Endothelial cell of umbilical vein (primary cell): ENCODE measurements around the gene TMPRSS11E. TPM values are rescaled to one million over a fixed set of nuclear protein-coding genes. Genes with fewer than 3 reads are reported as not detected.
"Not testable (repeated sequence)": the region's sequence is repeated elsewhere in the genome, so short reads cannot be mapped to it uniquely, and the experiment has no call there.

ENCODE experiments used
- BruUV-seq: library from RNA; stranded (reverse); fragments of 400-500 nt; replicated peaks from 2 replicates; lab custom pipeline; 2021; lab: Mats Ljungman, UMichigan
- CTCF ChIA-PET: fragments of 300-600, 350-600 bp; sonication (Branson Sonifier 250); formaldehyde crosslinking; loops from one replicate; lab custom pipeline; 2021; ENCODE audit warnings: antibody characterized with exemption, inconsistent platforms; lab: Charles Lee
- POLR2A ChIA-PET: fragments of 300-600, 350-600 bp; sonication (Branson Sonifier 250); formaldehyde crosslinking; loops from one replicate; lab custom pipeline; 2021; ENCODE audit warnings: antibody characterized with exemption, inconsistent platforms; lab: Charles Lee
- DNase-seq: peaks from one replicate; pipeline ENCODE4 v3.0.0-alpha.2; 2011; ENCODE audit warnings: low read depth, low spot score
- FAIRE-seq: peaks from 2 replicates; lab custom pipeline; 2011; peaks lifted over from hg19 to GRCh38; lab: Jason Lieb, UNC
- H2AFZ ChIP-seq: 2 replicates; pipeline ENCODE4 v1.6.0; 2012; ENCODE audit warnings: low read depth, low read length, control low read depth, inconsistent platforms
- H3K27ac ChIP-seq: 2 replicates; pipeline ENCODE4 v1.5.1; 2011; ENCODE audit warnings: low read depth, mild to moderate bottlenecking, control low read depth, low read length, moderate library complexity; ENCODE audit not compliant: insufficient read depth
- H3K27me3 ChIP-seq, 2 experiments: 2 replicates each; pipeline versions ENCODE4 v1.6.0 to v1.6.1; 2011; ENCODE audit warnings: low read length in 2 of 2, mixed read lengths in 1 of 2; ENCODE audit not compliant: control insufficient read depth in 2 of 2, insufficient read depth in 2 of 2
- H3K36me3 ChIP-seq, 2 experiments: 2 replicates in 1 of 2; 3 replicates in 1 of 2; pipeline ENCODE4 v1.5.1; 2011; ENCODE audit warnings: low read length in 2 of 2, mild to moderate bottlenecking in 1 of 2, moderate library complexity in 1 of 2; ENCODE audit not compliant: control insufficient read depth in 2 of 2, insufficient read depth in 2 of 2; ENCODE audit errors: extremely low read depth in 1 of 2
- H3K4me1 ChIP-seq: 3 replicates; pipeline ENCODE4 v1.5.1; 2011; ENCODE audit warnings: mild to moderate bottlenecking, low read length; ENCODE audit not compliant: control insufficient read depth, insufficient read depth; ENCODE audit errors: extremely low read depth
- H3K4me2 ChIP-seq: 2 replicates; pipeline ENCODE4 v1.6.1; 2011; ENCODE audit warnings: low read length, control low read depth, mixed read lengths; ENCODE audit not compliant: insufficient read depth
- H3K4me3 ChIP-seq, 3 experiments: fragments of 200-600 bp in 1 of 3; sonication (generic), shearing (Covaris generic) in 1 of 3; replicated peaks in 1 of 3; 2 replicates each; pipeline ENCODE4 v1.5.1; 2011 to 2016; ENCODE audit warnings: control low read depth in 3 of 3, low read length in 3 of 3, mild to moderate bottlenecking in 2 of 3, inconsistent platforms in 1 of 3, low read depth in 1 of 3, moderate library complexity in 1 of 3; ENCODE audit not compliant: insufficient read depth in 1 of 3
- H3K79me2 ChIP-seq: 2 replicates; pipeline ENCODE4 v1.6.0; 2012; ENCODE audit warnings: low read length, inconsistent platforms; ENCODE audit not compliant: control insufficient read depth, insufficient read depth
- H3K9ac ChIP-seq: replicated peaks from 2 replicates; pipeline ENCODE3; 2011; ENCODE audit warnings: low read length, control low read depth; ENCODE audit not compliant: insufficient read depth; ENCODE audit errors: extremely low read depth
- H3K9me1 ChIP-seq: replicated peaks from 3 replicates; pipeline ENCODE4 v1.6.0; 2011; ENCODE audit warnings: mild to moderate bottlenecking, low read length; ENCODE audit not compliant: control insufficient read depth, insufficient read depth; ENCODE audit errors: extremely low read depth
- H3K9me3 ChIP-seq: replicated peaks from 2 replicates; pipeline ENCODE4 v1.5.1; 2012; ENCODE audit warnings: low read length, inconsistent platforms; ENCODE audit not compliant: control insufficient read depth, insufficient read depth
- H4K20me1 ChIP-seq: replicated peaks from 2 replicates; pipeline ENCODE3; 2011; ENCODE audit warnings: mild to moderate bottlenecking, low read length; ENCODE audit not compliant: control insufficient read depth, insufficient read depth; ENCODE audit errors: extremely low read depth
- EZH2 ChIP-seq: IDR thresholded peaks from 2 replicates; pipeline ENCODE4 v1.6.1; 2012; ENCODE audit warnings: borderline replicate concordance, low read depth, mild to moderate bottlenecking, moderate library complexity, low read length, inconsistent platforms; ENCODE audit not compliant: severe bottlenecking
- GATA2 ChIP-seq: IDR thresholded peaks from 2 replicates; pipeline ENCODE4 v1.7.0; 2011; ENCODE audit warnings: low read depth, mild to moderate bottlenecking, moderate library complexity, mixed read lengths, low read length; ENCODE audit not compliant: insufficient read length, insufficient read depth
- JUN ChIP-seq: IDR thresholded peaks from 2 replicates; pipeline ENCODE4 v1.6.1; 2011; ENCODE audit warnings: borderline replicate concordance, low read depth; ENCODE audit not compliant: insufficient read length, insufficient read depth
- MYC ChIP-seq: IDR thresholded peaks from one replicate; pipeline ENCODE4 v1.6.1; 2011; ENCODE audit warnings: mild to moderate bottlenecking, low read depth, low read length
- POLR2A ChIP-seq: IDR thresholded peaks from 2 replicates; pipeline ENCODE4 v1.6.1; 2012; ENCODE audit warnings: low read depth, mild to moderate bottlenecking, control low read depth, low read length
- dilution Hi-C: fragments of 300-500 bp; cut with MboI; formaldehyde crosslinking; loops from one replicate; pipeline ENCODE4 v1.15.0; 2019; ENCODE audit warnings: low sequenced_read_pairs; ENCODE audit not compliant: extremely low pct_ligation_motif_present
- intact Hi-C: fragments of 100-400 bp; cut with micrococcal nuclease; formaldehyde crosslinking; loops from one replicate; pipeline ENCODE4 v1.10.0; 2022
- polyA plus RNA-seq, 4 experiments: library from polyadenylated mRNA; depleted of rRNA in 3 of 4; stranded (reverse) in 3 of 4; unstranded in 1 of 4; fragments of >200 nt; gene quantifications; 2 replicates each; pipeline versions ENCODE4 v1.2.1 to v1.2.3, GENCODE V29; 2011 to 2012; ENCODE audit warnings: missing spikeins in 1 of 4
- total RNA-seq: library from RNA; stranded (reverse); gene quantifications from 2 replicates; pipeline ENCODE4 v1.2.3, GENCODE V29; 2021

TMPRSS11E gene
- total and polyA plus RNA-seq, 2 donors (not counting 3 experiments of a cell fraction or from before 2014, with no cell fraction given), result not detected

DNA sequence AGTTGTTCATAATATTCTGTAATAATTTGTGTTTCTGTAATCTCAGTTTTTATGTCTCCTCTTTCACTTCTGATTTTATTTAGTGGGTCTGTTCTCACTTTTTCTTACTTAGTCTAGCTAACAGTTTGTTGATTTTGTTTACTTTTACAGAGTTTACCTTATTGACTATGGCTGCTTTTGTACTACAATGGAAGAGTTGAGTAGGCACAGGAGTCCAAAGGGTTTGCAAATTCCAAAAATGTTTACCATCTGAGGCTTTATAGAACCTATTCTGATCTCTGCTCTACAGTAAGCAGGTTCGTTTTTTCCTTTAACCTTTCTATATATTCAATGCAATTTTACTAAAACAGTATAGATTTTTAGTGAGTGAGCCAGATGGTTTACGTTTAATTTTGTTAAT is 73.7 kb downstream of the TMPRSS11E start:
- H3K27me3 ChIP-seq, result no peaks in the 10 kb centered on the region
- no peak overlapping the region for H3K4me2 ChIP-seq
- H3K9ac ChIP-seq, result no peak overlapping the region
- H3K27ac ChIP-seq, result no peak overlapping the region
- H3K9me1 ChIP-seq, result no peaks in the 10 kb centered on the region
- CTCF ChIA-PET, result no interaction called here
- POLR2A ChIA-PET, result no interaction called here
- no peaks in the 10 kb centered on the region for H3K9me3 ChIP-seq
- no peak overlapping the region for H3K4me3 ChIP-seq
- H2AFZ ChIP-seq, result no peak overlapping the region
- dilution Hi-C loops, result no loop called here
- no peaks in the 10 kb centered on the region for H4K20me1 ChIP-seq
- no TSS peak for BruUV-seq
- intact Hi-C loops, result no loop called here
- H3K4me1 ChIP-seq, result no peaks in the 10 kb centered on the region
- TF ChIP-seq EZH2, result no peak
- no peak for TF ChIP-seq JUN
- no peak for TF ChIP-seq MYC
- no peak for TF ChIP-seq POLR2A
- no peak for TF ChIP-seq GATA2
- FAIRE-seq, result no peak
- H3K36me3 ChIP-seq, result no peaks in the 10 kb centered on the region
- no peak for DNase-seq
- no peaks in the 10 kb centered on the region for H3K79me2 ChIP-seq

DNA sequence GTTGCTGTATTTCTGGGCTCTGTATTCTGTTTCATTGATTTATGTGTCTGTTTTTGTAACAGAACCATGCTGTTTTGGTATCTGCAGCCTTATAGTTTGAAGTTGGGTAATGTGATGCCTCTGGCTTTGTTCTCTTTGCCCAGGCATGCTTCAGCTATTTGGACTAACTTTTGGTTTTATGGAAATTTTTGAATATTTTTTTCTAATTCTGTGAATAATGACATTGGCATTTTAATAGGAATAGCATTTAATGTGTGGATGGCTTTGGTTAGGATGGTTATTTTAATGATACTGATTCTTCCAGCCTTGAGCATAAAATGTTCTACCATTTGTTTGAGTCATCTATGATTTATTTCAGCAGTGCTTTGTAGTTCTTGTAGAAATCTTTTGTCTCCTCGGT is 75.0 kb downstream of the TMPRSS11E start:
- H3K36me3 ChIP-seq, H3K4me2 ChIP-seq, H2AFZ ChIP-seq, POLR2A ChIA-PET, intact Hi-C loops, H3K4me3 ChIP-seq, H4K20me1 ChIP-seq, H3K27me3 ChIP-seq, dilution Hi-C loops, H3K9me3 ChIP-seq, CTCF ChIA-PET, H3K79me2 ChIP-seq, H3K9ac ChIP-seq, H3K9me1 ChIP-seq, H3K27ac ChIP-seq, DNase-seq, H3K4me1 ChIP-seq, BruUV-seq, FAIRE-seq: not testable (repeated sequence)
